Body of pancreas (tissue), 4 donors: ENCODE measurements around the gene CERS5. TPM values are rescaled to one million over a fixed set of nuclear protein-coding genes. Genes with fewer than 3 reads are reported as not detected.

ENCODE experiments used
- ATAC-seq: fragments of 150-250 bp; one replicate; pipeline ENCODE4 v1.9.1; 2016
- DNase-seq, 4 donors: peaks; one replicate each; pipeline ENCODE4 v3.0.0-alpha.2; 2019
- H3K27ac ChIP-seq, 4 donors: fragments of 200-600 bp; sonication (generic); 1 replicate in 3 of 4; 2 replicates in 1 of 4; pipeline versions ENCODE4 v1.5.1 to v1.6.1; 2016 to 2019; ENCODE audit warnings: mild to moderate bottlenecking in 1 of 4, mixed read lengths in 1 of 4, moderate library complexity in 1 of 4
- H3K27me3 ChIP-seq, 2 donors: fragments of 200-600 bp; sonication (generic); one replicate each; pipeline ENCODE4 v1.6.0; 2016; ENCODE audit warnings: mild to moderate bottlenecking in 1 of 2
- H3K36me3 ChIP-seq, 2 donors: fragments of 200-600 bp; sonication (generic); replicated peaks in 1 of 2; 2 replicates each; pipeline ENCODE4 v1.5.1; 2016; ENCODE audit warnings: low read depth in 2 of 2; ENCODE audit not compliant: insufficient read depth in 1 of 2
- H3K4me1 ChIP-seq: fragments of 200-600 bp; sonication (generic); one replicate; pipeline ENCODE4 v1.6.0; 2016
- H3K4me3 ChIP-seq, 2 donors: fragments of 200-600 bp; sonication (generic); 1 replicate in 1 of 2; 2 replicates in 1 of 2; pipeline ENCODE4 v1.5.1; 2016 to 2019
- H3K9me3 ChIP-seq, 3 donors: fragments of 200-600 bp; sonication (generic); 1 replicate in 2 of 3; 2 replicates in 1 of 3; pipeline ENCODE4 v1.5.1; 2016
- POLR2A ChIP-seq, 3 donors: fragments of 450-650 bp; IDR thresholded peaks; one replicate each; pipeline ENCODE4 v1.6.1; 2016; ENCODE audit warnings: antibody characterized with exemption in 3 of 3, mild to moderate bottlenecking in 2 of 3
- WGBS, 2 donors: methylation state at CpG; one replicate each; pipeline ENCODE4 v1.1.5; 2017; 5-methylcytosine and 5-hydroxymethylcytosine counted together
- intact Hi-C: fragments of 100-400 bp; cut with DNase I; formaldehyde crosslinking; loops from one replicate; pipeline ENCODE4 v1.15.1; 2023
- total RNA-seq, 2 donors: library from RNA; depleted of rRNA; stranded (reverse); fragments of >200 nt; gene quantifications; one replicate each; pipeline ENCODE4 v1.1.0, GENCODE V29; 2016
- TF ChIP-seq, protein P1 (sequence below), 7 experiments: fragments of 450-650 bp in 4 of 7; fragments of 200-600 bp in 3 of 7; sonication (generic) in 3 of 7; IDR thresholded peaks; one replicate each; pipeline ENCODE4 v1.5.1; 2016 to 2019; ENCODE audit warnings: antibody characterized with exemption in 7 of 7

CERS5 gene
- total RNA-seq, 2 donors from 2014 or later: 17.8 to 20.2 TPM

GRCh38 chr12:50104417-50105366 is 62.5 kb downstream of the CERS5 start:
- ATAC-seq (no peak), DNase-seq (no peak)
- Histone ChIP-seq H3K9me3 (no peaks in the 10 kb centered on the region), H3K27ac (peak overlapping the region in 1 of 4 donors; percentile 48), H3K27me3 (no peaks in the 10 kb centered on the region), H3K4me3 (no peak overlapping the region), H3K4me1 (peaks cover 23% of the 10 kb centered on the region), H3K36me3 (peaks cover 0 to under 1% of the 10 kb centered on the region in 2 donors)
- 69 to 83% methylated on average over 10 to 14 of the region's 14 CpGs for WGBS, 2 donors
- intact Hi-C loops: no loop called here
- TF ChIP-seq, protein P1, sequence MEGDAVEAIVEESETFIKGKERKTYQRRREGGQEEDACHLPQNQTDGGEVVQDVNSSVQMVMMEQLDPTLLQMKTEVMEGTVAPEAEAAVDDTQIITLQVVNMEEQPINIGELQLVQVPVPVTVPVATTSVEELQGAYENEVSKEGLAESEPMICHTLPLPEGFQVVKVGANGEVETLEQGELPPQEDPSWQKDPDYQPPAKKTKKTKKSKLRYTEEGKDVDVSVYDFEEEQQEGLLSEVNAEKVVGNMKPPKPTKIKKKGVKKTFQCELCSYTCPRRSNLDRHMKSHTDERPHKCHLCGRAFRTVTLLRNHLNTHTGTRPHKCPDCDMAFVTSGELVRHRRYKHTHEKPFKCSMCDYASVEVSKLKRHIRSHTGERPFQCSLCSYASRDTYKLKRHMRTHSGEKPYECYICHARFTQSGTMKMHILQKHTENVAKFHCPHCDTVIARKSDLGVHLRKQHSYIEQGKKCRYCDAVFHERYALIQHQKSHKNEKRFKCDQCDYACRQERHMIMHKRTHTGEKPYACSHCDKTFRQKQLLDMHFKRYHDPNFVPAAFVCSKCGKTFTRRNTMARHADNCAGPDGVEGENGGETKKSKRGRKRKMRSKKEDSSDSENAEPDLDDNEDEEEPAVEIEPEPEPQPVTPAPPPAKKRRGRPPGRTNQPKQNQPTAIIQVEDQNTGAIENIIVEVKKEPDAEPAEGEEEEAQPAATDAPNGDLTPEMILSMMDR (IDR thresholded peaks at IDR 0.05): no peak
- no peak for TF ChIP-seq POLR2A (IDR thresholded peaks at IDR 0.05)

- peaks cover 8 to 9% of the 10 kb centered on the region in 2 donors for H3K36me3 ChIP-seq
- peak within 1 kb of the TSS in 3 of 4 donors; percentile 40 to 48 (median 46) for H3K27ac ChIP-seq
- H3K9me3 ChIP-seq: no peaks in the 10 kb centered on the region
- TF ChIP-seq, protein P1 (IDR thresholded peaks at IDR 0.05): peak in 3 of 7 experiments; percentile 16 to 34 (median 28)
- TF ChIP-seq POLR2A (IDR thresholded peaks at IDR 0.05): peak; percentile 14 to 60 (median 53)
- ATAC-seq (peak; percentile 99), DNase-seq (peak; percentile 83 to 91 (median 87))
- peaks cover 16% of the 10 kb centered on the region for H3K4me1 ChIP-seq
- 13 to 21% methylated on average over 9 to 13 of the region's 13 CpGs for WGBS, 2 donors
- no peak within 1 kb of the TSS for H3K4me3 ChIP-seq
- H3K27me3 ChIP-seq: no peaks in the 10 kb centered on the region
- intact Hi-C loops: no loop called here
Measured at GRCh38 chr12:50103767-50104321, 63.3 kb downstream of the CERS5 start, which contains the start of gene GPD1. TSS of gene GPD1 (plus strand) at chr12:50104008. CDS start at chr12:50104051, 43 bp downstream.

DNA sequence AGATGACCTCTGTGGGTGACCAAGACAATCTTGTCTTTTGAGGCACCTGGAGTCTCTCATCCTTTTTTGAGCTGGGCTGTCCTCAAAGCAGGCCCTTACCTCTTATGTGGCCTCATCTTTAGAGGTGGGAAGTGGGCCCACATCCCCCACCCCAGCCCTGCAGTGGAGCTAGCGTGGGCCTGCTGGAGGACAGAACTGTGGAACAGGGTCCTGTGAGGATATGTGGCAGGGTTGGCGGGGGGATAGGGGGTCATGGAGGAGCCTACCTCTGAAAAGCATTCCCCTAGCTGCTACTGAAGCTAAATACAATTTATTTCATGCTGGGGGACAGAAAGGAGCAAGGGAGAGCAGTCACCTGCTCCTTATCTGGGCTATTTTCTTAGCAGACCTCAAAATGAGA is 63.8 kb downstream of the CERS5 start:
- intact Hi-C loops: no loop called here
- 89 to 90% methylated on average over 2 of the region's 2 CpGs for WGBS, 2 donors

DNA sequence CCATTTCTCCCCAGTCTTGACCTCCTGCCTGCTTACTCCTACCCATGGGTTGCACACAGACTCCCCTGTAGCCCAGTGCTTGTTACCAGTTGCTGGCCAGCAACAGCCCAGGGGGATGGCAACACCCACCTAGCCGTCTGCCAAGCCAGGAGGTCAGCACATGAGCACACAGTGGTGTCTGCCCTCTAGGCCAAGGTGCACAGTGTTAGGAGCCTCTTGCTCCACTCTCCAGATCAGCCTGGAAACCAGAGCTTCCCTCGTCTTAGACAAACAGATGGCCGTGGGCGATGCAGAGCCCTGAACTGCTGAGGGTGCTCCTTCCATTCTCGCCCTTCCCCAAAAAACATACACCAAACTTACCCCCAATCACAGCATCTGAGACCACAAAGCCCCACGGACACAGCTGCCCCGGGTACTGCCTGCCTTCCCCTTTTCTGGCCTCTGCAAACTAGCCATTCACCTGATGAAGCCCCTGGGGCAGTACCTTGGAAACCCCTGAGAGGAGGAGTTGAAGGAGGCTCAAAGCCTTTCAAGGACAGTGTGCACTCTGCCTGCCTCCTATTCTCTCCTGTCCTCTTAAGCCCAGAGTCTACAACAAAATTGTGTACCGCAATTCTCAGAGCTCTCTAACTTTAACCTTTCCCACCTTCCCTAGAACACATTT is 64.4 kb downstream of the CERS5 start:
- Histone ChIP-seq H3K4me1 (peaks cover 16% of the 10 kb centered on the region), H3K36me3 (peaks cover 12 to 19% of the 10 kb centered on the region in 2 donors), H3K27me3 (no peaks in the 10 kb centered on the region), H3K27ac (peak overlapping the region in 3 of 4 donors; percentile 40 to 48 (median 46)), H3K9me3 (no peaks in the 10 kb centered on the region), H3K4me3 (no peak overlapping the region)
- WGBS, 2 donors: 84% methylated on average over 5 to 8 of the region's 8 CpGs
- DNase-seq (peak in 3 of 4 donors; percentile 22 to 36 (median 33)), ATAC-seq (no peak)
- intact Hi-C loops: no loop called here
- no peak for TF ChIP-seq POLR2A (IDR thresholded peaks at IDR 0.05)
- TF ChIP-seq, protein P1 (IDR thresholded peaks at IDR 0.05): no peak

More for the DNA sequence above, 63.8 kb downstream of the CERS5 start:
- TF ChIP-seq POLR2A (IDR thresholded peaks at IDR 0.05): no peak
- TF ChIP-seq, protein P1 (IDR thresholded peaks at IDR 0.05): no peak
- Histone ChIP-seq H3K9me3 (no peaks in the 10 kb centered on the region), H3K27me3 (no peaks in the 10 kb centered on the region), H3K36me3 (peaks cover 12 to 13% of the 10 kb centered on the region in 2 donors), H3K4me3 (no peak overlapping the region), H3K27ac (peak overlapping the region in 3 of 4 donors; percentile 40 to 48 (median 46)), H3K4me1 (peaks cover 16% of the 10 kb centered on the region)
- no peak for DNase-seq
- no peak for ATAC-seq
